HG02973 (cell line): Measurements from ENCODE around the gene TBCEL.

ENCODE experiments used
- ATAC-seq: cut with Tn5 transposase; IDR thresholded peaks from one replicate; pipeline ENCODE4 v1.9.1; 2021; ENCODE audit warnings: moderate library complexity; ENCODE audit not compliant: unreplicated experiment

The TBCEL gene

GRCh38 chr11:121134741-121135312, 110.9 kb downstream of the TBCEL start:
- ATAC-seq, result no peak

GRCh38 chr11:121137005-121137404, 113.1 kb downstream of the TBCEL start:
- ATAC-seq, result no peak

DNA sequence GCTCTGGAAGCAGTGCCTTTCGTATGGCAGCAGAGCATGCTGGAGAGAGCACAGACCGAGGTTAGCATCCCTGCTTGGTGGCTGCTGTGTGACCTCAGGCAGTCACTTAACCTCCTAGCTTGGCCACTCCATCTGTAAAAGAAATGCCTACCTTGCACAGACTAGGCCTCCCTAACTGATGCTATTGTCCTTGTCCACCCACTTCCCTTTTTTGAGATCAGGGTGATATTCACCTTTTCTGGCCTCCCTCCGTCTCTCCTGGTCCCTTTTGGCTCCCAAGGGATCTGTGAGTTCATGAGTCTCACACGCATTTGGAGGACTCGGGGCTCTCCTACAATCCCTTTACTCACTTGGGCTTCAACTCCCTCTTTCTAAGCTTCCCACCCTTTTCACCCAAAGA, 114.4 kb downstream of the TBCEL start:
- ATAC-seq, result no peak

- no peak for ATAC-seq
These were observed 116.5 kb downstream of the TBCEL start for GRCh38 chr11:121140369-121140768.
